22Rv1 (cell line): ENCODE measurements around the gene FEV.

ENCODE experiments used
- ZFX ChIP-seq: fragments of 450-650 bp; IDR thresholded peaks from 2 replicates; pipeline ENCODE4 v1.6.1; 2017; ENCODE audit warnings: antibody characterized with exemption, borderline replicate concordance
- TF ChIP-seq, protein P1 (sequence below): fragments of 450-650 bp; IDR thresholded peaks from 2 replicates; pipeline ENCODE4 v1.5.1; 2017; ENCODE audit warnings: mild to moderate bottlenecking

DNA sequence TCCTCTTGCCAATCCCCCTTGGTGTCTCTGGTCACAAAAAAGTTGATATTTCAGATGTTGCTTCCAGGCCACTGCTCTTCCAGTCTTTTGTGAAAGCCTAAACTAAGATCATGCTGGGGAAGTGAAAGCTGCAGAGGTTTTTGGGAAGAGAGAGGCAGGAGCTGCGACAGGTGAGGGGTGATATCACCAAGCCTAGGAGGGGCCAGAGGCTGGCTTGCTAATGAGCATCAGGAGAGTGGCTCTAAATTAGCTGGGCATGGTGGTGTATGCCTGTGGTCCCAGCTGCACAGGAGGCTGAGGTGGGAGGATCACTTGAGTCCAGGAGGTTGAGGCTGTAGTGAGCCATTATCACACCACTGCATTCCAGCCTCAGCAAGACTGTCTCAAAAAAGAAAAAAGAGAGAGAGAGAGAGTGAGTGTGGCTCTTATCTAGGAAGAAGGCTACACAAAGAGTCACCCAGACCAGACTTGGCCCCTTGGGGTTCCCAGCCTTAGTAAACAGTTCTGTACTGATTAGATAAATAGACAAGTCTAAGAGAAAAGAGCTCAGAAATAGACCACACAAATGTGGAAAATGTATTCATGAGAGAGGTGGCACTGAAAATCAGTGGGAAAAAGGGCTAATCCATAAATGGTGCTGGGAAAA is 40.1 kb downstream of the FEV start:
- TF ChIP-seq, protein P1, sequence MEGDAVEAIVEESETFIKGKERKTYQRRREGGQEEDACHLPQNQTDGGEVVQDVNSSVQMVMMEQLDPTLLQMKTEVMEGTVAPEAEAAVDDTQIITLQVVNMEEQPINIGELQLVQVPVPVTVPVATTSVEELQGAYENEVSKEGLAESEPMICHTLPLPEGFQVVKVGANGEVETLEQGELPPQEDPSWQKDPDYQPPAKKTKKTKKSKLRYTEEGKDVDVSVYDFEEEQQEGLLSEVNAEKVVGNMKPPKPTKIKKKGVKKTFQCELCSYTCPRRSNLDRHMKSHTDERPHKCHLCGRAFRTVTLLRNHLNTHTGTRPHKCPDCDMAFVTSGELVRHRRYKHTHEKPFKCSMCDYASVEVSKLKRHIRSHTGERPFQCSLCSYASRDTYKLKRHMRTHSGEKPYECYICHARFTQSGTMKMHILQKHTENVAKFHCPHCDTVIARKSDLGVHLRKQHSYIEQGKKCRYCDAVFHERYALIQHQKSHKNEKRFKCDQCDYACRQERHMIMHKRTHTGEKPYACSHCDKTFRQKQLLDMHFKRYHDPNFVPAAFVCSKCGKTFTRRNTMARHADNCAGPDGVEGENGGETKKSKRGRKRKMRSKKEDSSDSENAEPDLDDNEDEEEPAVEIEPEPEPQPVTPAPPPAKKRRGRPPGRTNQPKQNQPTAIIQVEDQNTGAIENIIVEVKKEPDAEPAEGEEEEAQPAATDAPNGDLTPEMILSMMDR, result no peak
- TF ChIP-seq ZFX, result no peak
